WTC11 (cell line): ENCODE measurements around the gene GPRASP2.

Experiments
- CREB1 ChIP-seq: sonication (generic); formaldehyde crosslinking; IDR thresholded peaks from 2 replicates; pipeline ENCODE4 v1.8.0; 2023; ENCODE audit warnings: mild to moderate bottlenecking, missing genetic modification reagents
- E2F4 ChIP-seq: sonication (generic); formaldehyde crosslinking; IDR thresholded peaks from 2 replicates; pipeline ENCODE4 v1.8.1; 2022; ENCODE audit warnings: low read depth, mild to moderate bottlenecking, moderate library complexity, missing genetic modification reagents, borderline replicate concordance
- ESRRA ChIP-seq: sonication (generic); formaldehyde crosslinking; IDR thresholded peaks from 2 replicates; pipeline ENCODE4 v1.8.1; 2022; ENCODE audit warnings: mild to moderate bottlenecking, missing genetic modification reagents, borderline replicate concordance
- ETV6 ChIP-seq: sonication (generic); formaldehyde crosslinking; IDR thresholded peaks from 2 replicates; pipeline ENCODE4 v1.8.1; 2022; ENCODE audit warnings: mild to moderate bottlenecking, missing genetic modification reagents
- JUN ChIP-seq: sonication (generic); formaldehyde crosslinking; IDR thresholded peaks from 2 replicates; pipeline ENCODE4 v1.8.0; 2023; ENCODE audit warnings: mild to moderate bottlenecking, missing genetic modification reagents
- NFYB ChIP-seq: sonication (generic); formaldehyde crosslinking; conservative IDR thresholded peaks from 2 replicates; pipeline ENCODE4 v1.8.0; 2022; ENCODE audit warnings: low read depth, missing genetic modification reagents
- NR2C2 ChIP-seq: sonication (generic); formaldehyde crosslinking; IDR thresholded peaks from 2 replicates; pipeline ENCODE4 v1.8.0; 2022; ENCODE audit warnings: mild to moderate bottlenecking, missing genetic modification reagents
- SP1 ChIP-seq: sonication (generic); formaldehyde crosslinking; conservative IDR thresholded peaks from 2 replicates; pipeline ENCODE4 v1.8.1; 2022; ENCODE audit warnings: missing genetic modification reagents
- USF1 ChIP-seq: sonication (generic); formaldehyde crosslinking; IDR thresholded peaks from 2 replicates; pipeline ENCODE4 v1.8.0; 2022; ENCODE audit warnings: mild to moderate bottlenecking, missing genetic modification reagents
- ZNF138 ChIP-seq: sonication (generic); formaldehyde crosslinking; conservative IDR thresholded peaks from 2 replicates; pipeline ENCODE4 v1.8.1; 2022; ENCODE audit warnings: mild to moderate bottlenecking, moderate library complexity, missing genetic modification reagents
- ZNF263 ChIP-seq: sonication (generic); formaldehyde crosslinking; IDR thresholded peaks from 2 replicates; pipeline ENCODE4 v1.8.1; 2022; ENCODE audit warnings: low read depth, mild to moderate bottlenecking, moderate library complexity, missing genetic modification reagents
- ZSCAN18 ChIP-seq: fragments of 250-450 bp; sonication (Bioruptor Pico); IDR thresholded peaks from 2 replicates; pipeline ENCODE4 v2.1.2; 2022; ENCODE audit warnings: mild to moderate bottlenecking, moderate library complexity
- TF ChIP-seq, protein P1 (sequence below): fragments of 200-600 bp; IDR thresholded peaks from 2 replicates; pipeline ENCODE4 v1.8.0; 2022; ENCODE audit warnings: antibody characterized with exemption
- TF ChIP-seq, protein P2 (sequence below): sonication (generic); formaldehyde crosslinking; IDR thresholded peaks from 2 replicates; pipeline ENCODE4 v1.8.1; 2022; ENCODE audit warnings: mild to moderate bottlenecking, moderate library complexity, missing genetic modification reagents

DNA sequence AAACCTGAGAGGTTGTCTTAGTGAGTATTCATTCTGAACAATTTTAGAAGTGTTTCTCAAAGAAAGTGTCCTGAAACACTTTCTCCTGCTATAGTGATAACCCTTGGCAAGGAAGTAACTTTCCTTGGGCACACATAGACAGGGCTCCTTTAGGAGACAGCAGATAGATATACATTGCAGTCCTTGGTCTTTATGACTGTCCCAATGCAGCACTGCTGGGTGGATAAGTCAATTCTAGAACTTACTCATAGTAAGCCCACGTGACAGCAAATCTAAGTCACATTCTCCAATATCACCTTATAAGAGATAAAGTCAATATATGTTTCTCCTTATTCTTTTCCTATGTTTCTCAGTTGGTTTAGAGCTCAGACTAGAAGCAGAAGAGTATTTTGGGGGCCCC, 55.0 kb downstream of the GPRASP2 start:
- TF ChIP-seq SP1 (CRISPR knock-in tag) (no peak), ZNF263 (CRISPR knock-in tag) (no peak), ETV6 (CRISPR knock-in tag) (no peak), ESRRA (CRISPR knock-in tag) (no peak), ZNF138 (CRISPR knock-in tag) (no peak), JUN (no peak), ZSCAN18 (CRISPR knock-in tag) (no peak), NFYB (CRISPR knock-in tag) (no peak), CREB1 (CRISPR knock-in tag) (no peak), E2F4 (CRISPR knock-in tag) (no peak), USF1 (no peak), NR2C2 (CRISPR knock-in tag) (no peak)
- TF ChIP-seq, protein P1, sequence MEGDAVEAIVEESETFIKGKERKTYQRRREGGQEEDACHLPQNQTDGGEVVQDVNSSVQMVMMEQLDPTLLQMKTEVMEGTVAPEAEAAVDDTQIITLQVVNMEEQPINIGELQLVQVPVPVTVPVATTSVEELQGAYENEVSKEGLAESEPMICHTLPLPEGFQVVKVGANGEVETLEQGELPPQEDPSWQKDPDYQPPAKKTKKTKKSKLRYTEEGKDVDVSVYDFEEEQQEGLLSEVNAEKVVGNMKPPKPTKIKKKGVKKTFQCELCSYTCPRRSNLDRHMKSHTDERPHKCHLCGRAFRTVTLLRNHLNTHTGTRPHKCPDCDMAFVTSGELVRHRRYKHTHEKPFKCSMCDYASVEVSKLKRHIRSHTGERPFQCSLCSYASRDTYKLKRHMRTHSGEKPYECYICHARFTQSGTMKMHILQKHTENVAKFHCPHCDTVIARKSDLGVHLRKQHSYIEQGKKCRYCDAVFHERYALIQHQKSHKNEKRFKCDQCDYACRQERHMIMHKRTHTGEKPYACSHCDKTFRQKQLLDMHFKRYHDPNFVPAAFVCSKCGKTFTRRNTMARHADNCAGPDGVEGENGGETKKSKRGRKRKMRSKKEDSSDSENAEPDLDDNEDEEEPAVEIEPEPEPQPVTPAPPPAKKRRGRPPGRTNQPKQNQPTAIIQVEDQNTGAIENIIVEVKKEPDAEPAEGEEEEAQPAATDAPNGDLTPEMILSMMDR: no peak
- TF ChIP-seq, protein P2, sequence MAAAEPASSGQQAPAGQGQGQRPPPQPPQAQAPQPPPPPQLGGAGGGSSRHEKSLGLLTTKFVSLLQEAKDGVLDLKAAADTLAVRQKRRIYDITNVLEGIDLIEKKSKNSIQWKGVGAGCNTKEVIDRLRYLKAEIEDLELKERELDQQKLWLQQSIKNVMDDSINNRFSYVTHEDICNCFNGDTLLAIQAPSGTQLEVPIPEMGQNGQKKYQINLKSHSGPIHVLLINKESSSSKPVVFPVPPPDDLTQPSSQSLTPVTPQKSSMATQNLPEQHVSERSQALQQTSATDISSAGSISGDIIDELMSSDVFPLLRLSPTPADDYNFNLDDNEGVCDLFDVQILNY (CRISPR knock-in tag): no peak
